Mesenchymal stem cell (in vitro differentiated cells and primary cell): ENCODE results near the gene FBN2. TPM values are rescaled to one million over a fixed set of nuclear protein-coding genes. Genes with fewer than 3 reads are reported as not detected.

Experiments
- DNase-seq: peaks from one replicate; pipeline ENCODE4 v3.0.0-alpha.2; 2013
- H2AFZ ChIP-seq: one replicate; pipeline ENCODE4 v1.6.1; 2013; ENCODE audit warnings: low read depth, mild to moderate bottlenecking, control low read depth, inconsistent platforms, low read length, moderate library complexity
- H2AK5ac ChIP-seq: 2 replicates; pipeline ENCODE4 v1.6.1; 2013; ENCODE audit warnings: low read length, moderate library complexity, mild to moderate bottlenecking, inconsistent platforms; ENCODE audit not compliant: severe bottlenecking
- H2BK120ac ChIP-seq: one replicate; pipeline ENCODE4 v1.6.1; 2013; ENCODE audit warnings: low read depth, mild to moderate bottlenecking, inconsistent platforms, low read length, moderate library complexity
- H2BK12ac ChIP-seq, 2 experiments: one replicate each; pipeline ENCODE4 v1.6.1; 2013; ENCODE audit warnings: inconsistent platforms in 2 of 2, low read length in 2 of 2, mild to moderate bottlenecking in 2 of 2, moderate library complexity in 2 of 2, control low read depth in 1 of 2
- H2BK15ac ChIP-seq: one replicate; pipeline ENCODE4 v1.6.1; 2013; ENCODE audit warnings: mild to moderate bottlenecking, low read depth, inconsistent platforms; ENCODE audit not compliant: poor library complexity, severe bottlenecking
- H2BK5ac ChIP-seq: 2 replicates; pipeline ENCODE4 v1.6.1; 2013; ENCODE audit warnings: low read depth, mild to moderate bottlenecking, low read length, control low read depth, inconsistent platforms; ENCODE audit not compliant: poor library complexity, severe bottlenecking
- H3K14ac ChIP-seq, 2 experiments: one replicate each; pipeline ENCODE4 v1.6.1; 2013; ENCODE audit warnings: inconsistent platforms in 2 of 2, low read length in 2 of 2, control low read depth in 1 of 2, mild to moderate bottlenecking in 1 of 2, moderate library complexity in 1 of 2
- H3K18ac ChIP-seq, 2 experiments: one replicate each; pipeline ENCODE4 v1.6.1; 2013; ENCODE audit warnings: inconsistent platforms in 2 of 2, low read length in 2 of 2, control low read depth in 1 of 2, low read depth in 1 of 2, mild to moderate bottlenecking in 1 of 2
- H3K23ac ChIP-seq, 2 experiments: one replicate each; pipeline ENCODE4 v1.6.1; 2013; ENCODE audit warnings: inconsistent platforms in 2 of 2, low read length in 2 of 2, mild to moderate bottlenecking in 2 of 2, moderate library complexity in 2 of 2, control low read depth in 1 of 2
- H3K27ac ChIP-seq: 2 replicates; pipeline ENCODE4 v1.5.1; 2013; ENCODE audit warnings: mild to moderate bottlenecking, moderate library complexity, low read length, control low read depth, inconsistent platforms; ENCODE audit not compliant: poor library complexity, severe bottlenecking
- H3K27me3 ChIP-seq, 2 experiments: 2 replicates each; pipeline versions ENCODE4 v1.6.1 to v1.7.0; 2013; ENCODE audit warnings: low read length in 2 of 2, mild to moderate bottlenecking in 2 of 2, moderate library complexity in 2 of 2, control low read depth in 1 of 2, inconsistent platforms in 1 of 2; ENCODE audit not compliant: control insufficient read depth in 1 of 2, insufficient read depth in 1 of 2
- H3K36me3 ChIP-seq, 2 experiments: 2 replicates each; pipeline versions ENCODE4 v1.6.1 to v1.7.0; 2013; ENCODE audit warnings: low read length in 2 of 2, control low read depth in 1 of 2, inconsistent platforms in 1 of 2, low read depth in 1 of 2, mild to moderate bottlenecking in 1 of 2; ENCODE audit not compliant: insufficient read depth in 2 of 2, control insufficient read depth in 1 of 2
- H3K4ac ChIP-seq, 2 experiments: one replicate each; pipeline ENCODE4 v1.6.1; 2013; ENCODE audit warnings: inconsistent platforms in 2 of 2, low read length in 2 of 2, mild to moderate bottlenecking in 2 of 2, moderate library complexity in 2 of 2, control low read depth in 1 of 2, low read depth in 1 of 2
- H3K4me1 ChIP-seq: 2 replicates; pipeline ENCODE4 v1.6.1; 2013; ENCODE audit warnings: low read depth, low read length, control low read depth; ENCODE audit not compliant: control insufficient read depth, insufficient read depth
- H3K4me2 ChIP-seq: 2 replicates; pipeline ENCODE4 v1.6.1; 2013; ENCODE audit warnings: low read length, mild to moderate bottlenecking, inconsistent platforms; ENCODE audit not compliant: poor library complexity, severe bottlenecking
- H3K4me3 ChIP-seq, 2 experiments: 2 replicates each; pipeline versions ENCODE4 v1.5.1 to v1.7.0; 2013; ENCODE audit warnings: low read length in 2 of 2, mild to moderate bottlenecking in 2 of 2, control low read depth in 1 of 2, low read depth in 1 of 2; ENCODE audit not compliant: insufficient read depth in 1 of 2
- H3K79me1 ChIP-seq: replicated peaks from 2 replicates; pipeline ENCODE4 v1.6.1; 2013; ENCODE audit warnings: mild to moderate bottlenecking, control low read depth, low read length, inconsistent platforms; ENCODE audit not compliant: poor library complexity, severe bottlenecking
- H3K9ac ChIP-seq: 2 replicates; pipeline ENCODE4 v1.7.0; 2013; ENCODE audit warnings: mild to moderate bottlenecking, low read length, moderate library complexity
- H3K9me3 ChIP-seq: 2 replicates; pipeline ENCODE4 v1.7.0; 2013; ENCODE audit warnings: mild to moderate bottlenecking, low read length; ENCODE audit not compliant: control insufficient read depth
- H4K8ac ChIP-seq: one replicate; pipeline ENCODE4 v1.6.1; 2013; ENCODE audit warnings: inconsistent platforms, mild to moderate bottlenecking, low read length, moderate library complexity
- H4K91ac ChIP-seq: one replicate; pipeline ENCODE4 v1.6.1; 2013; ENCODE audit warnings: mild to moderate bottlenecking, low read length, inconsistent platforms
- WGBS: methylation state at CpG from one replicate; pipeline ENCODE4 v1.1.7; 2013; ENCODE audit warnings: mixed read lengths; 5-methylcytosine and 5-hydroxymethylcytosine counted together
- polyA plus RNA-seq, 2 experiments: library from polyadenylated mRNA; stranded (reverse); fragments of 200-250 nt; gene quantifications; one replicate each; pipeline ENCODE4 v1.2.3, GENCODE V29; 2013

FBN2 gene
- polyA plus RNA-seq (2013, experiment 1 of 2): 32.9 TPM
- 29.4 TPM for polyA plus RNA-seq (2013, experiment 2 of 2)

DNA sequence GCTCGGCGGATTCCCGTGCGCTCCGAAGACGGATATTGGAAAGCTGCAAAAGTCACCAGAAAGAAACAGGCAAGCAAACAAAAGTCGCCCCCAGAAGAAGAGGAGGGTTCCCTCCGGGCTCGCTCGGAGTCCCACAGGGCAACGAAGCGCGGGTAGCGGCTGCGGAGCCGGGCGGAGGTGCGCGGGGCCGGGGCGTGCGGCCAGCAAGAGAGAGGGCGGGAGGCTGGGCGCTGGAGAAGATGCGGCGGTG is at the start of gene FBN2:
Gene FBN2, minus strand, starts transcription at position 246 of the 250 bp plus-strand sequence. CDS start 642 bp downstream, outside the sequence.
- Histone ChIP-seq H3K9ac (peak within 1 kb of the TSS; percentile 81), H3K4me2 (peak within 1 kb of the TSS; percentile 92), H4K8ac (peak within 1 kb of the TSS; percentile 63), H3K79me1 (peaks cover 3% of the 10 kb centered on the region), H4K91ac (peak within 1 kb of the TSS; percentile 87), H2AK5ac (no peak within 1 kb of the TSS), H3K4me3 (peak within 1 kb of the TSS; percentile 81 to 84), H3K4ac (peak within 1 kb of the TSS in 1 of 2 experiments; percentile 68), H3K9me3 (peaks cover 1% of the 10 kb centered on the region), H2BK12ac (peak within 1 kb of the TSS in 1 of 2 experiments; percentile 67), H2BK5ac (peak within 1 kb of the TSS; percentile 96), H3K27me3 (peaks cover 0 to 7% of the 10 kb centered on the region in 2 experiments), H2BK120ac (no peak within 1 kb of the TSS), H2AFZ (peak within 1 kb of the TSS; percentile 89), H3K18ac (peak within 1 kb of the TSS; percentile 81 to 93), H2BK15ac (peak within 1 kb of the TSS; percentile 97), H3K36me3 (peaks cover 0 to 4% of the 10 kb centered on the region in 2 experiments), H3K4me1 (peaks cover 9% of the 10 kb centered on the region), H3K23ac (peak within 1 kb of the TSS in 1 of 2 experiments; percentile 97), H3K14ac (peak within 1 kb of the TSS in 1 of 2 experiments; percentile 97), H3K27ac (peak within 1 kb of the TSS; percentile 75)
- no peak for DNase-seq
- WGBS: under 1% methylated on average over 26 of the region's 26 CpGs

DNA sequence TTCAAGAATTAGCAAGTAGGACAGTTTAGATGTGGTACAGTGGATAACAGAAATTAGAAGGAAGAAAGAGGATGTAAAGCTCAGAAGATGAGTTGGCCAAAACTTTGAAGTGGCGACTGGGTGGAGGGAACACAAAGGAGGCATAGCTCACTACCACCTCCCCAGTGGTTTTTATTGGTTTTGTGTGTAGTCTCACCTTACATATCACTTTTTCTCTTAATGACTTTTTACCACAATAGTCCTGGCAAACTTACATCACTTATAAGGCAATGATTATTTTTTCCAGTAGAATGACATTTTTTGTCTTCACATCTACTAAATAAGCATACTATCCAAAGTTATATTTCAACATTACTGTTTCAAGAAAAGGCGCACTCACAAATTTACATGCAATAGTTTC is 49.2 kb upstream of the FBN2 start:
- no peak overlapping the region for H3K27ac ChIP-seq
- DNase-seq: no peak
- no peak overlapping the region for H3K9ac ChIP-seq
- H3K14ac ChIP-seq: no peak overlapping the region
- H3K4me1 ChIP-seq: no peaks in the 10 kb centered on the region
- H2AFZ ChIP-seq: no peak overlapping the region
- H3K4me2 ChIP-seq: no peak overlapping the region
- H3K18ac ChIP-seq: no peak overlapping the region
- no peak overlapping the region for H3K23ac ChIP-seq
- H3K36me3 ChIP-seq: no peaks in the 10 kb centered on the region
- no peak overlapping the region for H2BK15ac ChIP-seq
- H3K9me3 ChIP-seq: no peaks in the 10 kb centered on the region
- no peak overlapping the region for H3K4me3 ChIP-seq
- H3K27me3 ChIP-seq: no peaks in the 10 kb centered on the region
- no peak overlapping the region for H2BK12ac ChIP-seq
- no peak overlapping the region for H4K91ac ChIP-seq
- no peaks in the 10 kb centered on the region for H3K79me1 ChIP-seq
- H3K4ac ChIP-seq: no peak overlapping the region
- no peak overlapping the region for H2AK5ac ChIP-seq
- H2BK5ac ChIP-seq: no peak overlapping the region
- H4K8ac ChIP-seq: no peak overlapping the region
- H2BK120ac ChIP-seq: no peak overlapping the region
- no CpG with 5 or more reads among the region's 2 CpGs for WGBS

DNA sequence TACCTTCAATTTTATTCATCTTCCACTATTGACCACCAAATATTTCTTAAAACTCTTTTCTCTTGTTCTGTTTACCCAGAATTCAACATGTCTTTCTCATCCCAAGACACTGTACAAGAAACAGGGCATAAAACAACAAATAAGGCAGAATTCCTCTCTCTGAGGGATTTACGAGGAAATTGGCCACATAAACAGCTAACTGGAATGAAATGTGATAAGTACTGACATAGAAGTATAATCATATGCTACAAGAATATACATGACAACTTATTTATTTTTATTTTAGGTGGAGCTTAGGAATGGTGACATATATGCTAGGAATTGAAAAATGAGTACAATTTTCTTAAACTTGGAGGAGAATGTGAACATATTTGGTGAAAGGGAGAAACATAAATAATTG is 48.8 kb upstream of the FBN2 start:
- WGBS: no CpG with 5 or more reads among the region's 1 CpG

DNA sequence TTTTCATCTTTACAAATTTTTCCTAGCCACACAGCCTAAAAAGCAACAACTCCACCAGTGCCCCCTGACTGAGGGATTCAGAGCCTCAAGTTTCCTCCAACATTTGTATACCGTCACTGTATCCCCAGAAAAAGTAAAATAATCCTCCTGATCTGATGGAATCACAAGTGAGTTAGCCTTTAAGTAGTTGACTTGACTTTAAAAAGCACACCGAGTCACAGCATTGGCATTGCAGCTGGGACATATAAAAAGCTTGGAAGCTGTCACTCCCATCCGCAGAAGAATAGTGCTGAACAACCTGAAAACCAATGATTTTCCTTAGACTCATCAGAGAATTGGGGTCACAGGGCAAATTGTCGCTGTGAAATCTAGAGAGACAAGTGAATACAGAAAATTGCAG is 41.6 kb upstream of the FBN2 start:
- H2BK12ac ChIP-seq: no peak overlapping the region
- no peak overlapping the region for H4K8ac ChIP-seq
- no peak overlapping the region for H2BK5ac ChIP-seq
- no peaks in the 10 kb centered on the region for H3K9me3 ChIP-seq
- no peak overlapping the region for H2AFZ ChIP-seq
- H3K36me3 ChIP-seq: no peaks in the 10 kb centered on the region
- WGBS: 69% methylated on average over 3 of the region's 4 CpGs
- H3K27me3 ChIP-seq: no peaks in the 10 kb centered on the region
- no peaks in the 10 kb centered on the region for H3K4me1 ChIP-seq
- no peaks in the 10 kb centered on the region for H3K79me1 ChIP-seq
- H3K4me3 ChIP-seq: no peak overlapping the region
- no peak overlapping the region for H2AK5ac ChIP-seq
- H3K4ac ChIP-seq: no peak overlapping the region
- H3K4me2 ChIP-seq: no peak overlapping the region
- DNase-seq: no peak
- no peak overlapping the region for H3K9ac ChIP-seq
- H3K23ac ChIP-seq: no peak overlapping the region
- no peak overlapping the region for H4K91ac ChIP-seq
- no peak overlapping the region for H3K27ac ChIP-seq
- H2BK120ac ChIP-seq: no peak overlapping the region
- no peak overlapping the region for H3K18ac ChIP-seq
- H2BK15ac ChIP-seq: no peak overlapping the region
- H3K14ac ChIP-seq: no peak overlapping the region

More for the DNA sequence above, 48.8 kb upstream of the FBN2 start:
- Histone ChIP-seq H4K8ac (no peak overlapping the region), H3K4me3 (no peak overlapping the region), H3K4ac (no peak overlapping the region), H3K27ac (no peak overlapping the region), H3K18ac (no peak overlapping the region), H2BK5ac (no peak overlapping the region), H3K4me2 (no peak overlapping the region), H3K9ac (no peak overlapping the region), H2BK12ac (no peak overlapping the region), H3K27me3 (no peaks in the 10 kb centered on the region), H2BK120ac (no peak overlapping the region), H3K4me1 (no peaks in the 10 kb centered on the region), H3K23ac (no peak overlapping the region), H3K14ac (no peak overlapping the region), H4K91ac (no peak overlapping the region), H3K9me3 (no peaks in the 10 kb centered on the region), H3K79me1 (no peaks in the 10 kb centered on the region), H2AFZ (no peak overlapping the region), H2BK15ac (no peak overlapping the region), H2AK5ac (no peak overlapping the region), H3K36me3 (no peaks in the 10 kb centered on the region)
- no peak for DNase-seq
